Brain microvascular endothelial cell (primary cell): Measurements from ENCODE around the gene FAM110C.
"Not testable (repeated sequence)": the region's sequence is repeated elsewhere in the genome, so short reads cannot be mapped to it uniquely, and the experiment has no call there.

ENCODE experiments used
- DNase-seq: peaks from one replicate; pipeline ENCODE4 v3.0.0-alpha.2; 2020
- H3K27ac ChIP-seq: fragments of 250-450 bp; sonication (Bioruptor Pico); 2 replicates; pipeline ENCODE4 v1.5.1; 2020; ENCODE audit warnings: mild to moderate bottlenecking, moderate library complexity
- H3K27me3 ChIP-seq: fragments of 250-450 bp; sonication (Bioruptor Pico); replicated peaks from 2 replicates; pipeline ENCODE4 v1.5.1; 2020; ENCODE audit warnings: mild to moderate bottlenecking
- H3K36me3 ChIP-seq: fragments of 250-450 bp; sonication (Bioruptor Pico); replicated peaks from 2 replicates; pipeline ENCODE4 v1.5.1; 2020; ENCODE audit warnings: mild to moderate bottlenecking
- H3K4me3 ChIP-seq: 2 replicates; pipeline ENCODE4 v1.5.1; 2011; ENCODE audit warnings: low read depth, mild to moderate bottlenecking, control low read depth, low read length, moderate library complexity
- in situ Hi-C: cut with HindIII; loops from 2 replicates; pipeline ENCODE4 v1.10.0; 2017; ENCODE audit warnings: low sequenced_read_pairs, low pct_ligation_motif_present
- TF ChIP-seq, protein P1 (sequence below): IDR thresholded peaks from 2 replicates; pipeline ENCODE4 v1.5.1; 2011; ENCODE audit warnings: low read depth, mild to moderate bottlenecking, moderate library complexity, low read length, control low read depth, inconsistent platforms; ENCODE audit errors: missing control alignments

The FAM110C gene

DNA sequence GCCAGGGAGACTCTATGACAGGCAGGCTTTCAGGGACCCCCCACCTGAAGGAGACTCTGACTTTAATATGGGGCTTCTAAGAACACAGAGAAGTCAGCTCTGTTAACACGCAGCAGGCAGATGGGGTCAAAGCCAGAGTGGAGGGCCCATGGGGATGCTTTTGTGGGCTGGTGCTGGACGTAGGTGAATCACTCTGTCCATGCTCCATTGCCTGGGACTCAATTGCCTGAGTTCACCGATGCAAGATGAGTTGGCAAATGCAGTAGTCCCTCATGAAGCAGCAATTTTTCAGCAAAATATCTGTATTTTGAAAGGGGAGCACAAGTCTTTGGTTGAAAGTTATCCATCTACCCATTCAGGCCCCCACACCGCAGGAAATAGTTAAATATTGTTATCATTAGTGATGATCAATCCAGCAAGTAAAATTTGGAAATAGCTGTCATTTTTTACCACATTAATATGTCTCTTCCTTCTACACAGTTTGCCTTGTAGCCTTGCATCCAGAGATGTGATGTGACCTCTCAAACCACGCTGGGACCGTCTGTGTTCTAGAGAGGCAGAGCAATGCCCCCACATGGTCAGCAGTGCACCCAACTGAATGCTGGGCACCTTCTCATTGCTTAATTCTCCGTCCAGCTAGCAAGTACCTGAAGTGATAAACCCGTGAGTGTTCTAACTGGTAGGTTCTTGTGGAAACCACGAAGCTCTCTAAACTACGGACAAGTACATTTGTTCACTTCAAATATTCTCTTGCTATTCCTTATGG lies 34.8 kb upstream of the FAM110C start:
- DNase-seq: no peak
- TF ChIP-seq, protein P1, sequence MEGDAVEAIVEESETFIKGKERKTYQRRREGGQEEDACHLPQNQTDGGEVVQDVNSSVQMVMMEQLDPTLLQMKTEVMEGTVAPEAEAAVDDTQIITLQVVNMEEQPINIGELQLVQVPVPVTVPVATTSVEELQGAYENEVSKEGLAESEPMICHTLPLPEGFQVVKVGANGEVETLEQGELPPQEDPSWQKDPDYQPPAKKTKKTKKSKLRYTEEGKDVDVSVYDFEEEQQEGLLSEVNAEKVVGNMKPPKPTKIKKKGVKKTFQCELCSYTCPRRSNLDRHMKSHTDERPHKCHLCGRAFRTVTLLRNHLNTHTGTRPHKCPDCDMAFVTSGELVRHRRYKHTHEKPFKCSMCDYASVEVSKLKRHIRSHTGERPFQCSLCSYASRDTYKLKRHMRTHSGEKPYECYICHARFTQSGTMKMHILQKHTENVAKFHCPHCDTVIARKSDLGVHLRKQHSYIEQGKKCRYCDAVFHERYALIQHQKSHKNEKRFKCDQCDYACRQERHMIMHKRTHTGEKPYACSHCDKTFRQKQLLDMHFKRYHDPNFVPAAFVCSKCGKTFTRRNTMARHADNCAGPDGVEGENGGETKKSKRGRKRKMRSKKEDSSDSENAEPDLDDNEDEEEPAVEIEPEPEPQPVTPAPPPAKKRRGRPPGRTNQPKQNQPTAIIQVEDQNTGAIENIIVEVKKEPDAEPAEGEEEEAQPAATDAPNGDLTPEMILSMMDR: no peak
- Histone ChIP-seq H3K4me3 (no peak overlapping the region), H3K27me3 (no peaks in the 10 kb centered on the region), H3K36me3 (no peaks in the 10 kb centered on the region), H3K27ac (no peak overlapping the region)
- in situ Hi-C loops: no loop called here

DNA sequence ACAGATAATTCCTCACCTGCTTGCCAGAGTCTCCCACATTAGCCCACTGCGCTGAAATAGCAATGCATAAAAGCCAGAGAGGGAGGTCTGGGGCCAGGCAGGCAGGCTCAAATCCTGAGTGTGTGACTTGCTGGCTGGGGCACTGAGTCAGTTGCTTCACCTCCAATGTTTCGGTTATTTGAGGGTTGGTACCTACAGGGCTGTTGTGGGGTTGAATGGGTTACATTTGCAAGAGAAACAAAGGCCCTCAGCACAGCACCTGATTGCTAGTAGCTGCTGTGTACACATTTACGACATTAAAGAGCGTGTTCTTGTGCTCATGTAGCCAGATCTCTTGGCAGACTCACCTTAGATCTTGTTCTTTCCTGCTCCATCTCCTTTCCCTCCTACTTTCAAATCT lies 34.1 kb upstream of the FAM110C start:
- Histone ChIP-seq H3K27me3 (no peaks in the 10 kb centered on the region), H3K36me3 (no peaks in the 10 kb centered on the region), H3K4me3 (no peak overlapping the region), H3K27ac (no peak overlapping the region)
- in situ Hi-C loops: no loop called here
- TF ChIP-seq, protein P1: no peak
- DNase-seq: no peak

DNA sequence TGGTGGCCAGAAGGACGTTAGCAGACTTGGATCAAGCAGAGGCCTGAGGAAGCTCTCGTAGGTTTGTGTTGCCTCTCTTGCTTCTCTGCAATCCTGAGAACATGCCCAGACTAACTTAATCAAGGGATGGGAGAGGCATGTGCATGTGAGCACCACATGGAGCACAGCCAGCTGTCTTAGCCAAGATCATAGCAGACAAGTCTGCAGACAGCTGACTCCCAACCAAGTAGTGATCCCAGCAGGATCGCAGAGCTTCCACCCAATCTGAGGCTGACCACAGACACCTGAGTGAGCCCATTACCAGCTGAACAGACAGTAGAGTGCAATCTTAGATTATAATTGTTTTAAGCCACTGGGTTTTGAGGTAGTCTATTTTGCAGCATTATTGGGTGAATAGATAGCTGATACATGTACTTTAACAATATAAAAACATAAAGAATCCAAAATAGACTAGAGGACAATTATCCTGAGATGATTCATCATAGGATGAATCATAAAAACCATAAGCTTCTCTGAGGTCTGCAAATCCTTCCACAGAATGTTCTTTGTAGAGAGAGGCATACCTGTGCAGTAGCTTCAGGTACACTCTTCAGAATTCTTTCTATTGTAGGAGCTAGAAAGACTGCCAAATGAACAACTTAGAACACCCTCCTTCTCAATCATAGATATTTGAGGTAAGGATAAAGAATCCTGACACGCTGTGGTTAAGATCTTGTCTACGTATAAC lies 25.2 kb upstream of the FAM110C start:
- no peak for DNase-seq
- in situ Hi-C loops: no loop called here
- no peaks in the 10 kb centered on the region for H3K36me3 ChIP-seq
- no peak overlapping the region for H3K27ac ChIP-seq
- H3K4me3 ChIP-seq: no peak overlapping the region
- TF ChIP-seq, protein P1: no peak
- H3K27me3 ChIP-seq: no peaks in the 10 kb centered on the region

DNA sequence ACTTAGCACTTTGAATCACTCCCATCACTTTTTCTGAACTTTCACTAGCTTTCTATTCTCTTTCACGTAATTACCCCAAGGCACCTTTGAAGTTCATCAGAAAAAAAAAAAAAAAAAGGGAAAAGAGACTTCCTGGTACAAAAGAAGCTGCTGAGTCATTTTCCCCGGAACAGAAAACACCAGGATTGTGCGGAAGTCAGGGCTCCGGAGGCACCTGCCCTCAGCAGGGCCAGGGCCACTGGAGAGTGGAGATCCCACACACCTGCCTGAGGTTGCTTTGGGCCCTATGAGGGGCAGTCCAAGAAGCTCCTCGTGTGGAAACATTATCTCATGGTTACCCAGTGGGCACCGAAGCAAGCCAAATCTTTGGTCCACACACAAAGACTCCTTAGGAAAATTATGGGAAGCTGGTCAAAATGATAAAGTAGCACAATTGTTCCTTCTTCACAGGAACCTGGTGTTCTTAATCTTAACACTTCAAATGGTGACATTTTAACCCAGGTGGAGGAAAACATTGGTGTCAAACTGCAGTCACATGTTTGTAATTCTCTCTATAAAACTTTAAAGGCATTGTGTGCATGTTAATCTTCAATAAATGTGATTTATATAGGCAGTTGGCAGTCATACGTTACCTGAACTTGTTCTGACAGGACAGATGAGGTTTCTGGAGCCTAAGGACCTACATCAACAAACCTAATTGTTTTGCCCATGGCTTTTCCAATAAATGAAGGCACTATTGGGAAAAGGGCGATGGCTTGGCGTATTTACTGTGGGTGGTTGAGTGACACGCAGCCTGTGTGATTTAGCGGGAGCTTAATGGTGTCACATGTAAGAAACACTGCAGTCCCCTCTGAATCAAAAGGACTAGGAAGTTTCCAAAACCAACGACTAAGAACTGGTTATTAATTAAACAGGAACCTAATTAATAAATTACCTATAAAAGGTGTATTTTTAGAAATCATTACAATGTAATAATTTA lies 23.4 kb upstream of the FAM110C start:
- no peak for DNase-seq
- no peak overlapping the region for H3K27ac ChIP-seq
- in situ Hi-C loops: no loop called here

DNA sequence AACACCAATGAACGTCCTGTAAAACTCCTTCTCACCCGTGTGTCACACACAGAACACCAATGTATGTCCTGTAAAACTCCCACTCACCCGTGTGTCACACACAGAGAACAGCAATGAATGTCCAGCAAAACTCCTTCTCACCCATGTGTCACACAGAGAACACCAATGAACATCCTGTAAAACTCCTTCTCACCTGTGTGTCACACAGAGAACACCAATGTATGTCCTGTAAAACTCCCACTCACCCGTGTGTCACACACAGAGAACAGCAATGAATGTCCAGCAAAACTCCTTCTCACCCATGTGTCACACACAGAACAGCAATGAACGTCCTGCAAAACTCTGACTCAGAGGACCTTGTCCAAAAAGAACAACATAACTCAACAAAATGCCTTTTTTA lies 22.3 kb upstream of the FAM110C start:
- in situ Hi-C loops, DNase-seq, H3K36me3 ChIP-seq, H3K4me3 ChIP-seq, H3K27me3 ChIP-seq, H3K27ac ChIP-seq: not testable (repeated sequence)

More for the DNA sequence above, 23.4 kb upstream of the FAM110C start:
- H3K4me3 ChIP-seq: no peak overlapping the region
- H3K36me3 ChIP-seq: no peaks in the 10 kb centered on the region
- TF ChIP-seq, protein P1: no peak
- no peaks in the 10 kb centered on the region for H3K27me3 ChIP-seq
